ENCODE measurements around the gene SMIM1.

The SMIM1 gene

DNA sequence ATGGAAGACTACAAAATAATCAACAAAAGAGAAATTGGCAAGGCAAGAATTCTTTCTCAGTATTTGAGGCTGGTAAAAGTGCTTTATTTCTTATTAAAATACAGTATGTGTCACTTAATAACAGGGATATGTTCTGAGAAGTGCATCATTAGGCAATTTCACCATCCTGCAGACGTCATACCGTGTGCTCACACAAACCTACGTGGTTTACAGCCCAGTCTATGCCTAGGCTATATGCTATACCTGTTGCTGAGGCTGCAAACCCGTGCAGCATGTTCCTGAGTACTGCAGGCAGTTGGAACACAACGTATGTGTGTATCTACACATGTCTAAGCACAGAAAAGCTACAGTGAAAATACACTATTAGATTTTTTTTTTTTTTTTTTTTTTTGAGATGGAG lies 23.0 kb upstream of the SMIM1 start:
- CTCF ChIA-PET = interaction anchor here (2.4 kb wide), 1 partner anchor 25 kb away, joined by 7 read pairs; no protein-coding TSS in a partner anchor
- no peak for DNase-seq (ENCODE audit: low read depth, low spot score)
- TF ChIP-seq, protein P1, sequence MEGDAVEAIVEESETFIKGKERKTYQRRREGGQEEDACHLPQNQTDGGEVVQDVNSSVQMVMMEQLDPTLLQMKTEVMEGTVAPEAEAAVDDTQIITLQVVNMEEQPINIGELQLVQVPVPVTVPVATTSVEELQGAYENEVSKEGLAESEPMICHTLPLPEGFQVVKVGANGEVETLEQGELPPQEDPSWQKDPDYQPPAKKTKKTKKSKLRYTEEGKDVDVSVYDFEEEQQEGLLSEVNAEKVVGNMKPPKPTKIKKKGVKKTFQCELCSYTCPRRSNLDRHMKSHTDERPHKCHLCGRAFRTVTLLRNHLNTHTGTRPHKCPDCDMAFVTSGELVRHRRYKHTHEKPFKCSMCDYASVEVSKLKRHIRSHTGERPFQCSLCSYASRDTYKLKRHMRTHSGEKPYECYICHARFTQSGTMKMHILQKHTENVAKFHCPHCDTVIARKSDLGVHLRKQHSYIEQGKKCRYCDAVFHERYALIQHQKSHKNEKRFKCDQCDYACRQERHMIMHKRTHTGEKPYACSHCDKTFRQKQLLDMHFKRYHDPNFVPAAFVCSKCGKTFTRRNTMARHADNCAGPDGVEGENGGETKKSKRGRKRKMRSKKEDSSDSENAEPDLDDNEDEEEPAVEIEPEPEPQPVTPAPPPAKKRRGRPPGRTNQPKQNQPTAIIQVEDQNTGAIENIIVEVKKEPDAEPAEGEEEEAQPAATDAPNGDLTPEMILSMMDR (IDR thresholded peaks at IDR 0.05; ENCODE audit: insufficient read depth, low read length, missing control alignments) = no peak
- no peak overlapping the region for H3K4me3 ChIP-seq (ENCODE audit: low read depth, low read length)
- POLR2A ChIA-PET = no interaction called here

DNA sequence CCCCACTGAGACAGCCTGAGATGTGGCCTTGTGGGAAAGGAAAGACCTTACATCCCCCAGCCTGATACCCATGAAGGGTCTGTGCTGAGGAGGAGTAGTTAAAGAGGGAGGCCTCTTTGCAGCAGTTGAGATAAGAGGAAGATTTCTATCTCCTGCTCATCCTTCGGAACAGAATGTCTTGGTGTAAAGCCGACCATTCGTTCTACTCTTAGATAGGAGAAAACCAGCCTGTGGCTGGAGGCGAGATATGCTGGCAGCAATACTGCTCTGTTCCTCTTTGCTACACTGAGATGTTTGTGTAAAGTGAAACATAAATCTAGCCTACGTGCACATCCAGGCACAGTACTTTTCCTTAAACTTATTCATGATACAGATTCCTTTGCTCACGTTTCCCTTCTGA lies 21.8 kb upstream of the SMIM1 start:
- no peak overlapping the region for H3K4me3 ChIP-seq (ENCODE audit: low read depth, low read length)
- TF ChIP-seq, protein P1 (IDR thresholded peaks at IDR 0.05; ENCODE audit: insufficient read depth, low read length, missing control alignments) = no peak
- DNase-seq (ENCODE audit: low read depth, low spot score) = no peak
- ChIA-PET CTCF (no interaction called here), POLR2A (no interaction called here)

DNA sequence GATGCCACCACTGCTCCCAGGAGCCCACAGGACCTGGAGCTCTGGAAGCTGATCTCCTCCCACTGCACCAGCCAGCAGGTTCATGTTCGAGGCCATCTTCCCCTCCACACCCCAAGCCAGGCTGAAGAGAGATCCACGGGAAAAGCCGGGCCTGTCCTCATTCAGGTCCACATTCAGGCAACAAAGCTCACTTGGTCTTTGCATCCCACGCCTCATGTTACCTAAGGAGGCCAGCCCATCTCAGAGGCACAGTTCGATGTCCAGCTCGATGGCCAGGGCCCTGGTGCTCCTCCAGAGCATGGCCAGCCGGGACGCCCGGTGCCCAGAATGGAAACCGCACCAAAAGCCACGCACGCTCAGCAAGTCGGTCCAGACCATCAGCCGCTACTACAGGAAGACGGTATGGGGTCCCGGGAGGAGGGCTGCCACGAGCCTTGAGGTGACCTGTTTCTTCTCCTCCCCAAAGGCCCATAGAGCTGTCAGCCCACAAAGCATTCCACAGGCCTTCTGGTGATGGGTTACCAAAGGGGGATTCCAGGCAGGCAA lies 20.1 kb upstream of the SMIM1 start, which contains the start of gene CCDC27:
TSS of gene CCDC27 (plus strand) at position 51 of the 546 bp plus-strand sequence. CDS start at position 83, 32 bp downstream.
- ChIA-PET CTCF (interaction anchor here (0.8 to 1.2 kb wide), 2 partner anchors 8 to 25 kb away, joined by 3 to 4 read pairs; no protein-coding TSS in a partner anchor), POLR2A (no interaction called here)
- TF ChIP-seq, protein P1 (IDR thresholded peaks at IDR 0.05; ENCODE audit: insufficient read depth, low read length, missing control alignments) = no peak
- no peak within 1 kb of the TSS for H3K4me3 ChIP-seq (ENCODE audit: low read depth, low read length)
- no peak for DNase-seq (ENCODE audit: low read depth, low spot score)

DNA sequence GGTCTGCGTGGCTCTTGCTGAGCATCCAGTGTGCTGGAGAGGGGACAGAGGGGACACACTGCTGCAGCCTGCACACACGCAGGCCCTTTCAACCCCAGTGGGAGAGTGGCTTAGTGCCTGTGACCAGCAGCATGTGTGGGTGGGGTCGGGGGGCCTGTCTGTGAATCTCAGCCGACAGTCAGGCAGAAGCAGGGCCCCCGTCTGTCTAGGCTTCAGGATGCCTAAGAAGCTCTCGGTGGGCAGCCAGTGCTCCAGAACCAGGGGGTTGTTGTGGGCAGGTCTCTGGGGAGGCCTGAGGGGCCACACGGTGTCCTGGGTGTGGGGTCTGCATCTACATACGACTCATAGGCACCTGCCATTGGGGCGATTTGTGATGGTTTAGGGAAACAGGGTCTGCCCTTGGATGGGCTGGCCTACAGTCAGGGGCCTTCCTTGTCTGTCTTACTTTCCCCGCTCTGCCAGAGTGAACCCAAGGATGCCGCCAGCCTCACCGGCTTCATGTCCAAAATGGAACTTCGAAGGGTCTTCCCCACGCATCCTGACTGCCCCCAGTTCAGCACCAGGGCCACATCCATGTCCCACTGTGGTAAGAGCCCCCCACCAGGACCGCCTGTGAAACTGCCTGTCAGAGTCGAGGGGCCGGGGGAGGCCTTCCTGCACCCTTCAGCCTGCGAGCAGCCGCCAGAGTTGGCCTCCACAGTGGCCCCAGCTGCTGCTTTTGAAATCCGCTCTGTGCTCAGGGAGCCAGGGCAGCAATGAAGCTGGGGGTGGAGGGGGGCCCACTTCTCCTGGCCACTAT lies 18.7 kb upstream of the SMIM1 start:
- no peak for DNase-seq (ENCODE audit: low read depth, low spot score)
- POLR2A ChIA-PET = no interaction called here
- TF ChIP-seq, protein P1 (IDR thresholded peaks at IDR 0.05; ENCODE audit: insufficient read depth, low read length, missing control alignments) = no peak
- H3K4me3 ChIP-seq (ENCODE audit: low read depth, low read length) = no peak overlapping the region
- CTCF ChIA-PET = no interaction called here

DNA sequence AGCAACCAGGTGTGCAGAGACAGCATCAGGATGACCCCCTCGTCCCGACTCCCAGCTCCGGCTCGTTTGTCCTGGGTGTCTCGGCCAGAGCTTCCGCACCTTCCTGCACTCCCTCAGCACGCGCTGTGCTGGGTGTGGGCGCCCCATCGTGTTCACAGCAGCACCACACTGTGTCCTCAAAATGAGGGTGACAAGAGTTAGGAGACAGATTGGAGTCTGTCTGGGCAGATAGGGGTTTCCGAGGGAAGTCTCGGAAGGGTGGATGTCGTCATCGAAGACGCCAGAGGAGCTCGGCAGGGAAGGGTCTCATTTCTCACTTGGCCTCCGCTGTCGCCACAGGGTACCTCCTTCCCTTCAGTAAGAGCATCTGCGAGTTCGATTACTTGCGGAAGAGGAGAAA lies 16.2 kb upstream of the SMIM1 start:
- H3K4me3 ChIP-seq (ENCODE audit: low read depth, low read length) = no peak overlapping the region
- CTCF ChIA-PET = interaction anchor here (1.3 to 1.6 kb wide), 3 partner anchors 32 to 303 kb away, joined by 3 to 5 read pairs (median 3); no protein-coding TSS in a partner anchor
- POLR2A ChIA-PET = no interaction called here
- TF ChIP-seq, protein P1 (IDR thresholded peaks at IDR 0.05; ENCODE audit: insufficient read depth, low read length, missing control alignments) = no peak
- DNase-seq (ENCODE audit: low read depth, low spot score) = no peak

DNA sequence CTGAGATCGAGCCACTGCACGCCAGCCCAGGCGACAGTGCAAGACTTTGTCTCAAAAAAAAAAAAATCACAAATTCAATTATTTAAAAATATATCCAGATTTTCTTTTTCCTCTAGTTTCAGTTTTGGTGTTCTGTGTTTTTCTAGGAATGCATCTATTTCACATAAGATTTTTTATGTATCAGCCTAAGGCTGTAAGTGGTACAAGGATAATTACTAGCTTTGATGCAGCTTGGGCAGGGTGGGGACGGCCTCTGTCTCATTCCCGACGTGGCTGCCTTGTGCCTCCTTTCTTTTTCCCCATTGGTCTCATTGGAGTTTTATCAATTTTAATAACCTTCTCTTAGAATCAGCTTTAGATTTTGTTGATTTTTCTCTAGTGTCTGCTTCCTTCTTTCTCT lies 13.4 kb upstream of the SMIM1 start:
- CTCF ChIA-PET = no interaction called here
- POLR2A ChIA-PET = no interaction called here

More for the DNA sequence above, 13.4 kb upstream of the SMIM1 start:
- no peak for DNase-seq (ENCODE audit: low read depth, low spot score)
- H3K4me3 ChIP-seq (ENCODE audit: low read depth, low read length) = no peak overlapping the region
- TF ChIP-seq, protein P1 (IDR thresholded peaks at IDR 0.05; ENCODE audit: insufficient read depth, low read length, missing control alignments) = no peak
